Measurements from ENCODE around the gene POLR3E. TPM values are rescaled to one million over a fixed set of nuclear protein-coding genes. Genes with fewer than 3 reads are reported as not detected.

The POLR3E gene
- total RNA-seq, 1 experiment from 2014 or later = 103 TPM

GRCh38 chr16:22323959-22324786 lies 27.0 kb downstream of the POLR3E start:
- Histone ChIP-seq H4K91ac (ENCODE audit: insufficient read length, low read depth, low read length) (no peak overlapping the region), H4K8ac (replicated peaks; ENCODE audit: insufficient read length, low read depth, low read length) (no peak overlapping the region), H3K79me1 (ENCODE audit: insufficient read depth, low read depth, low read length, poor library complexity, severe bottlenecking) (peaks cover 2% of the 10 kb centered on the region), H2BK5ac (ENCODE audit: insufficient read length, low read length) (no peak overlapping the region), H2BK15ac (ENCODE audit: low read depth, low read length) (no peak overlapping the region), H2BK12ac (ENCODE audit: insufficient read length, low read depth, low read length) (no peak overlapping the region), H3K4ac (ENCODE audit: low read depth, low read length) (no peak overlapping the region), H3K56ac (ENCODE audit: insufficient read length, low read depth, low read length) (no peak overlapping the region), H3K9me3 (ENCODE audit: control insufficient read depth, low read depth, low read length) (no peaks in the 10 kb centered on the region), H3T11ph (ENCODE audit: low read length) (no peak overlapping the region), H3K4me1 (ENCODE audit: insufficient read depth, low read length) (no peaks in the 10 kb centered on the region), H2AK5ac (ENCODE audit: insufficient read length, low read length) (no peak overlapping the region), H2AFZ (ENCODE audit: low read length) (no peak overlapping the region), H3K14ac (ENCODE audit: insufficient read depth, low read length) (no peak overlapping the region), H3K9ac (ENCODE audit: extremely low read depth, insufficient read length, low read length) (no peak overlapping the region), H2BK120ac (ENCODE audit: low read depth, low read length, poor library complexity, severe bottlenecking) (no peak overlapping the region), H3K79me2 (ENCODE audit: insufficient read depth, low read length) (no peaks in the 10 kb centered on the region), H3K27me3 (ENCODE audit: insufficient read depth, low read length) (no peaks in the 10 kb centered on the region), H3K27ac (ENCODE audit: insufficient read length, low read depth, low read length) (no peak overlapping the region), H3K23ac (ENCODE audit: insufficient read length, low read depth, low read length) (no peak overlapping the region), H3K23me2 (ENCODE audit: insufficient read length, low read depth, low read length, poor library complexity, severe bottlenecking) (no peaks in the 10 kb centered on the region), H4K20me1 (ENCODE audit: control insufficient read depth, insufficient read depth, insufficient read length) (no peaks in the 10 kb centered on the region), H3K4me2 (ENCODE audit: insufficient read depth, insufficient read length, low read length) (no peak overlapping the region), H4K5ac (ENCODE audit: insufficient read length, low read depth, low read length) (no peak overlapping the region), H3K18ac (ENCODE audit: insufficient read length, low read depth, low read length) (no peak overlapping the region), H2BK20ac (ENCODE audit: low read depth, low read length, poor library complexity, severe bottlenecking) (no peak overlapping the region)
- H3K27ac Mint-ChIP-seq = no peak overlapping the region; a peak in 1 of 7 replicates
- peak overlapping the region in 1 of 2 experiments; percentile 44; a peak in 1 of 5 replicates for H3K4me3 Mint-ChIP-seq
- no peaks in the 10 kb centered on the region; a peak in 1 of 4 replicates for H3K4me1 Mint-ChIP-seq
- peaks cover 33 to 87% (median 68%) of the 10 kb centered on the region in 3 experiments for H3K36me3 Mint-ChIP-seq (ENCODE audit: insufficient read depth in 1 of 3, low read depth in 3 of 3)
- no CpG with 5 or more reads among the region's 24 CpGs for WGBS (ENCODE audit: extremely low coverage, insufficient read length, low lambda C conversion rate)
- no peaks in the 10 kb centered on the region for H3K9me3 Mint-ChIP-seq
- no peak for DNase-seq
- TF ChIP-seq, protein P1, sequence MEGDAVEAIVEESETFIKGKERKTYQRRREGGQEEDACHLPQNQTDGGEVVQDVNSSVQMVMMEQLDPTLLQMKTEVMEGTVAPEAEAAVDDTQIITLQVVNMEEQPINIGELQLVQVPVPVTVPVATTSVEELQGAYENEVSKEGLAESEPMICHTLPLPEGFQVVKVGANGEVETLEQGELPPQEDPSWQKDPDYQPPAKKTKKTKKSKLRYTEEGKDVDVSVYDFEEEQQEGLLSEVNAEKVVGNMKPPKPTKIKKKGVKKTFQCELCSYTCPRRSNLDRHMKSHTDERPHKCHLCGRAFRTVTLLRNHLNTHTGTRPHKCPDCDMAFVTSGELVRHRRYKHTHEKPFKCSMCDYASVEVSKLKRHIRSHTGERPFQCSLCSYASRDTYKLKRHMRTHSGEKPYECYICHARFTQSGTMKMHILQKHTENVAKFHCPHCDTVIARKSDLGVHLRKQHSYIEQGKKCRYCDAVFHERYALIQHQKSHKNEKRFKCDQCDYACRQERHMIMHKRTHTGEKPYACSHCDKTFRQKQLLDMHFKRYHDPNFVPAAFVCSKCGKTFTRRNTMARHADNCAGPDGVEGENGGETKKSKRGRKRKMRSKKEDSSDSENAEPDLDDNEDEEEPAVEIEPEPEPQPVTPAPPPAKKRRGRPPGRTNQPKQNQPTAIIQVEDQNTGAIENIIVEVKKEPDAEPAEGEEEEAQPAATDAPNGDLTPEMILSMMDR (conservative IDR thresholded peaks at IDR 0.05) = no peak
- no peaks in the 10 kb centered on the region for H3K27me3 Mint-ChIP-seq (ENCODE audit: low read depth)
